Measurements from ENCODE around the gene TMPRSS7.

TMPRSS7 gene, protein sequence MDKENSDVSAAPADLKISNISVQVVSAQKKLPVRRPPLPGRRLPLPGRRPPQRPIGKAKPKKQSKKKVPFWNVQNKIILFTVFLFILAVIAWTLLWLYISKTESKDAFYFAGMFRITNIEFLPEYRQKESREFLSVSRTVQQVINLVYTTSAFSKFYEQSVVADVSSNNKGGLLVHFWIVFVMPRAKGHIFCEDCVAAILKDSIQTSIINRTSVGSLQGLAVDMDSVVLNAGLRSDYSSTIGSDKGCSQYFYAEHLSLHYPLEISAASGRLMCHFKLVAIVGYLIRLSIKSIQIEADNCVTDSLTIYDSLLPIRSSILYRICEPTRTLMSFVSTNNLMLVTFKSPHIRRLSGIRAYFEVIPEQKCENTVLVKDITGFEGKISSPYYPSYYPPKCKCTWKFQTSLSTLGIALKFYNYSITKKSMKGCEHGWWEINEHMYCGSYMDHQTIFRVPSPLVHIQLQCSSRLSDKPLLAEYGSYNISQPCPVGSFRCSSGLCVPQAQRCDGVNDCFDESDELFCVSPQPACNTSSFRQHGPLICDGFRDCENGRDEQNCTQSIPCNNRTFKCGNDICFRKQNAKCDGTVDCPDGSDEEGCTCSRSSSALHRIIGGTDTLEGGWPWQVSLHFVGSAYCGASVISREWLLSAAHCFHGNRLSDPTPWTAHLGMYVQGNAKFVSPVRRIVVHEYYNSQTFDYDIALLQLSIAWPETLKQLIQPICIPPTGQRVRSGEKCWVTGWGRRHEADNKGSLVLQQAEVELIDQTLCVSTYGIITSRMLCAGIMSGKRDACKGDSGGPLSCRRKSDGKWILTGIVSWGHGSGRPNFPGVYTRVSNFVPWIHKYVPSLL

DNA sequence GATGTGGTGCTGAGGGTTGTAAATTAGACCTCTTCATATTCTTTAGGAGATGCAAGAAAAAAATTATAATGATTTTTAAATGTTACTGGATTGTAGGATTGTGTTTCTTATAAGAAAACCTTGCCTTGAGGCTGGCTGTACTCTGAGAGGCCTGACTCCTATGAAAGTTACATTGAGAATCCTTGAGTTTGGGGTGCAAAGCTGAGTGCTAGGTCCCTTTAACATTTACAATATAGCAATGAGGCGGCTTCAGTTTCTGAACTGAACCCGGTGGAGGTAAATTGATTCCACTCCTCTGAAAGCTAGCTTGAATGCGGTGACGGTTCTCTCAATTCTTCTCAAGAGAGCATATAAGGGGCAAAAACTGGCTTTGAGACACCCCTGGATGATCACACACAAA, at the start of gene TMPRSS7:
Gene TMPRSS7, plus strand, starts transcription at position 301 of the 400 bp plus-strand sequence. CDS start 110 bp downstream, outside the sequence.
- Histone ChIP-seq H3K9me3 (ENCODE audit: control insufficient read depth, insufficient read depth, low read length) (no peaks in the 10 kb centered on the region), H3K36me3 (ENCODE audit: control insufficient read depth, insufficient read depth, low read length) (no peaks in the 10 kb centered on the region), H3K9ac (ENCODE audit: low read depth, low read length) (no peak within 1 kb of the TSS), H3K27me3 (ENCODE audit: control insufficient read depth, insufficient read depth, low read length) (no peaks in the 10 kb centered on the region), H3K4me1 (ENCODE audit: control insufficient read depth, insufficient read depth, low read length) (no peaks in the 10 kb centered on the region), H3K4me3 (ENCODE audit: low read depth, low read length) (no peak within 1 kb of the TSS)

DNA sequence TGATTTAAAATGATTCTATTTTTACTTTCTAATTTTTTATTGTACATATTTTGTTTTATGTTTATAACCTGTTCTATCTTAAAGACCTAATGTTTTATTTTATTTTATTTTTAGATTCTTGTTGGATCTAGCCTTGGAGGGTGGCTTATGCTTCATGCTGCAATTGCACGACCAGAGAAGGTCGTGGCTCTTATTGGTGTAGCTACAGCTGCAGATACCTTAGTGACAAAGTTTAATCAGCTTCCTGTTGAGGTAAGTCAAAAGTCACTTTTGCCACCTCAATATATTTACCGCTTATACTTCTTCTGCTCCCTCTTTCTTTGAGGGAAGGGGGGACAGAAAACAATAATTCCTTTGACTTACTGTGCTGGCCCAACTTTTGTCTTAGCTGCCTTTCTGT, 47.7 kb upstream of the TMPRSS7 start:
- Histone ChIP-seq H3K9me3 (ENCODE audit: control insufficient read depth, insufficient read depth, low read length) (no peaks in the 10 kb centered on the region), H3K36me3 (ENCODE audit: control insufficient read depth, insufficient read depth, low read length) (no peaks in the 10 kb centered on the region)

DNA sequence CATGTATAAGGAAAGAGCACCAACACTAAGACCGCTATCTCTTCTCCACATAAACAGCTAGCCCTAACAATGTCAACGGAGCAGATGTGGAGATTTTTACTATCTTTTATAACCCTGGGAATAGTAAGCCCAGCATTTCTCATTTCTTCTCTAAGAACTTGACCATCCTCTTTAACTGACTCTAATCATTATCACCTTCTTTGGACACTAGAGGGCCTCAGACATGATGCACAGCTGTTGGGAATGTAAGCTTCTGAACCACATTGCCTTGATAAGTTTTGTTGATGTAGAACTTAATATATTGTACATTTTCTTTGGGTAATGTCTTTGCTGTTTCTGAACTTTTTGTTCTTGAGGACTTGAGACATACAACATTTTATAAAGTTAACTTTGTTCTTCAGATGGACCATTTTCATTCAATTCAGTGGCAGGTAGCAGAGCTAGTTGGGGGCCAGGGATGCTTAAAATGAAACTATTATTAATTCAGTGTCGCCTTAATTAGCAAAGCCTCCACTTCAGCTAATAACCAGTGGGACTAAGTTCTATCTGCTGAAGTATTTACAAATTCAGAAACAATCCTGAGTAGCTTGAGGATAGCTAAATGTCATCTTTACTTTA, 45.4 kb upstream of the TMPRSS7 start:
- Histone ChIP-seq H3K36me3 (ENCODE audit: control insufficient read depth, insufficient read depth, low read length) (no peaks in the 10 kb centered on the region), H3K4me1 (ENCODE audit: control insufficient read depth, insufficient read depth, low read length) (peaks cover 7% of the 10 kb centered on the region), H3K4me3 (ENCODE audit: low read depth, low read length) (no peak overlapping the region), H3K9ac (ENCODE audit: low read depth, low read length) (no peak overlapping the region), H3K27me3 (ENCODE audit: control insufficient read depth, insufficient read depth, low read length) (no peaks in the 10 kb centered on the region), H3K9me3 (ENCODE audit: control insufficient read depth, insufficient read depth, low read length) (no peaks in the 10 kb centered on the region)

More for the DNA sequence above, 47.7 kb upstream of the TMPRSS7 start:
- Histone ChIP-seq H3K9ac (ENCODE audit: low read depth, low read length) (no peak overlapping the region), H3K27me3 (ENCODE audit: control insufficient read depth, insufficient read depth, low read length) (no peaks in the 10 kb centered on the region), H3K4me1 (ENCODE audit: control insufficient read depth, insufficient read depth, low read length) (no peaks in the 10 kb centered on the region), H3K4me3 (ENCODE audit: low read depth, low read length) (no peak overlapping the region)

DNA sequence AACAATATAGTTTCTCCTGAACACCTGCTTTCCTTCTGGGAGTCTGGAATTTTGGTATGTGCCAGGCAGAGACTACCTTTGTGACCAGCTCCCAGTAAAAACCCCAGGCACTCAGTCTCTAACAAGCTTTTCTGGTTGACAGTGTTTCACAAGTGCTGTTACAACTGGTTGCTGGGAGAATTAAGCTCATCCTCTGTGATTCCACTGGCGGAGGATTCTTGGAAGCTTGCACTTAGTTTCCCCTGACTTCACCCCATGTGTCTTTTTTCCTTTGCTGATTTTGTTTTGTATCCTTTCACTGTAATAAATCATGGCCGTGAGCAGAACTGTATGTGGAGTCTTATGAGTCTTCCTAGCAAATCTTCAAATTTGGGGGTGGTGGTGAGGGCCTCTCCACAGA, 41.5 kb upstream of the TMPRSS7 start:
- no peak overlapping the region for H3K9ac ChIP-seq (ENCODE audit: low read depth, low read length)

DNA sequence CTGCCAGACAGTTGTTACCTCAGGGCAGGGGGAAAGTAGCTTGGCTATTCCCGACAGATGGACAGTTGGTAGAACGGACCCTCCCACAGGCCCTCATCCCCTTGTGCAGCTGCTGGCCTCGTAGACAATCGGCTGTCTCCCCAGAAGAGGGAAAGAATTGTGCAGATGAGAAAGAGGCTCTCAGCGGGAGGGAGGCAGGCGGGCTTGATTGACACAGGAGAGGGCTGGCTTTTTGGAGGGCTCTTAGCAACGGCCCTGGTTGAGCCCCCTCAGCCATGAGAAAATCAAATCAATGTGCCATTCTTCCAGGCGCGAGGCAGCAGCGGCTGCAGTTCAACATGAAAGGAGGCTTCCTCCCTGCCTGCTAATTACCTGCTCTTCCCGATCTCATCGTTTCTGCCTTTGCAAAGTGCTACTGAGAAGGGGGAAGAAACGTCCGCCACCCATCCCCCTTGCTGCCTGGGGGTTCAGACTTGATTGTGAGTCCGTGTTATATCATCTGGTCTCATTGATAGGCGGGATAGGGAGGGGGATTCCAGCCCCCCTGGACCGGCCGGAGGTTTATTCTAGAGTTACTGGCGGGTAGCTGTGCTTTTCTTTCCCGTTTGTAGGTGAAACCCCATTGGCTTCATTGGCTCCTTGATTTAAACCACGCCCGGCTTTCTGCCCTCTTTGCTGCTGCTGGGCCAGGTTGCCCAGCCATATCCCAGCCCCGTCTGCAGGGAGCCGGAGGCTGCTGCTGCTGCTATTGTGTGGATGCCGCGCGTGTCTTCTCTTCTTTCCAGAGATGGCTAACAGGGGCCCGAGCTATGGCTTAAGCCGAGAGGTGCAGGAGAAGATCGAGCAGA, 35.7 kb upstream of the TMPRSS7 start, which contains the start of gene TAGLN3:
Gene TAGLN3, plus strand, starts transcription at position 287 of the 848 bp plus-strand sequence. Its CDS starts 501 bp downstream, at position 788.
- Histone ChIP-seq H3K9ac (ENCODE audit: low read depth, low read length) (peak within 1 kb of the TSS; percentile 68), H3K27me3 (ENCODE audit: control insufficient read depth, insufficient read depth, low read length) (peaks cover 23% of the 10 kb centered on the region)

More for the DNA sequence above, 41.5 kb upstream of the TMPRSS7 start:
- no peaks in the 10 kb centered on the region for H3K9me3 ChIP-seq (ENCODE audit: control insufficient read depth, insufficient read depth, low read length)
- no peaks in the 10 kb centered on the region for H3K36me3 ChIP-seq (ENCODE audit: control insufficient read depth, insufficient read depth, low read length)
- H3K4me3 ChIP-seq (ENCODE audit: low read depth, low read length) = no peak overlapping the region
- H3K27me3 ChIP-seq (ENCODE audit: control insufficient read depth, insufficient read depth, low read length) = peaks cover 4% of the 10 kb centered on the region
- peaks cover 10% of the 10 kb centered on the region for H3K4me1 ChIP-seq (ENCODE audit: control insufficient read depth, insufficient read depth, low read length)

DNA sequence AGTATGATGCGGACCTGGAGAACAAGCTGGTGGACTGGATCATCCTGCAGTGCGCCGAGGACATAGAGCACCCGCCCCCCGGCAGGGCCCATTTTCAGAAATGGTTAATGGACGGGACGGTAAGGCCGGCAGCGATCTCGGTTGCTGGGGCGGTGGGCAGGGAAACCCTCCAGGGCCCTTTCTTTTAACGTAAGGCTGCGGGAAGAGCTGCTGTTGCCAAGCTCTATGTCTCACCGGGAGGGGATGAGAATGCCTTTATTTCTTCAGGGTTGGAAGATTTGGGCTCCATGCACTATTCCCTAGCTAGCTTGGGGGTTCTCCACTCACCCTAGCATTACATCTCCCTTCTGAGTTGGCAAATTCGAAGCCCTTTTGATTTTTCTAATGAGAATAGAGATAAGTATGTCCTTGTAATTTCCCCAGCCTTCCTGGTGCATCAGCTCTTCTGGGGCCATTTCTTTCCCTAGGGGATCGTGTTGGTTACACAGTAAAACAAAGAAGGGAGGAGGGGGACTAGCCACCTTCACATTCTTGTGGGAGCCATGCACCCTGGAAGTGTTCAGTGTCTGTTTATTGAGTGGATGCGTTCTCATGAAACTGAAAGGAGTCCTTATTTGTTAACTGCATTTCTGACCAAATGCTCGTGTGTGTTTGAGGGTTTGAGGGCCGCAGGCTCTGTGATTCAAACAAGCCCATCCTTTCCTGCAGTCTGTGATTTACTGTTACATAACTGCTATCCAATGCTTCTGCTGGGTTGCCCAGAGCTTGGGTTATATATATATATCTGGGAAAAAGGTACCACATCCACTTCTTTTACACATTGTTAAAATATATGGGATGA, 34.8 kb upstream of the TMPRSS7 start:
- peak overlapping the region; percentile 68 for H3K9ac ChIP-seq (ENCODE audit: low read depth, low read length)
- no peaks in the 10 kb centered on the region for H3K36me3 ChIP-seq (ENCODE audit: control insufficient read depth, insufficient read depth, low read length)
- H3K27me3 ChIP-seq (ENCODE audit: control insufficient read depth, insufficient read depth, low read length) = peaks cover 23% of the 10 kb centered on the region
- H3K4me1 ChIP-seq (ENCODE audit: control insufficient read depth, insufficient read depth, low read length) = peaks cover 15% of the 10 kb centered on the region
- no peaks in the 10 kb centered on the region for H3K9me3 ChIP-seq (ENCODE audit: control insufficient read depth, insufficient read depth, low read length)
- H3K4me3 ChIP-seq (ENCODE audit: low read depth, low read length) = peak overlapping the region; percentile 90

More for the DNA sequence above, 35.7 kb upstream of the TMPRSS7 start, which contains the start of gene TAGLN3:
- H3K4me3 ChIP-seq (ENCODE audit: low read depth, low read length) = peak within 1 kb of the TSS; percentile 90
- no peaks in the 10 kb centered on the region for H3K36me3 ChIP-seq (ENCODE audit: control insufficient read depth, insufficient read depth, low read length)
- H3K4me1 ChIP-seq (ENCODE audit: control insufficient read depth, insufficient read depth, low read length) = peaks cover 21% of the 10 kb centered on the region
- no peaks in the 10 kb centered on the region for H3K9me3 ChIP-seq (ENCODE audit: control insufficient read depth, insufficient read depth, low read length)

DNA sequence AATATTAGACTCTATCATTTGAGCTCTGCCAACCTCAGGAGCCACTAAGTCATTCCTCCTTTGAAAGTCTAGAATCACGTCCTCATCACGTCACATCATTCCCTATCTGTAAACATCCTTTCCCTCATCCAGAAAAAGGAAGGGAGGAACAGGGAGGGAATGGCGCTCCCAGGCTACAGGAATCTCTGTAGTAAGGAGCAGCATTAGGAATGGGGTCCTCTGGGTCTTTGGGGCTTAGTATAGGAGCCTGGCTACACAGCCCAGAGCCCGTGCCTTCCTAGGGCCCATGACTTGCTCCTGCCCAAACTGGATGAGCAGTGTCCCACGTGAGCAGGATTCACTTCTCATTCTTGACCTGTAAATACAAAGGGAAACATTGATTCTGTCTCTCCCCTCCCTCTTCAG, 34.2 kb upstream of the TMPRSS7 start:
- H3K27me3 ChIP-seq (ENCODE audit: control insufficient read depth, insufficient read depth, low read length) = peaks cover 23% of the 10 kb centered on the region
- H3K4me1 ChIP-seq (ENCODE audit: control insufficient read depth, insufficient read depth, low read length) = peaks cover 15% of the 10 kb centered on the region
- no peaks in the 10 kb centered on the region for H3K9me3 ChIP-seq (ENCODE audit: control insufficient read depth, insufficient read depth, low read length)
- no peak overlapping the region for H3K9ac ChIP-seq (ENCODE audit: low read depth, low read length)
- H3K36me3 ChIP-seq (ENCODE audit: control insufficient read depth, insufficient read depth, low read length) = no peaks in the 10 kb centered on the region
- no peak overlapping the region for H3K4me3 ChIP-seq (ENCODE audit: low read depth, low read length)

DNA sequence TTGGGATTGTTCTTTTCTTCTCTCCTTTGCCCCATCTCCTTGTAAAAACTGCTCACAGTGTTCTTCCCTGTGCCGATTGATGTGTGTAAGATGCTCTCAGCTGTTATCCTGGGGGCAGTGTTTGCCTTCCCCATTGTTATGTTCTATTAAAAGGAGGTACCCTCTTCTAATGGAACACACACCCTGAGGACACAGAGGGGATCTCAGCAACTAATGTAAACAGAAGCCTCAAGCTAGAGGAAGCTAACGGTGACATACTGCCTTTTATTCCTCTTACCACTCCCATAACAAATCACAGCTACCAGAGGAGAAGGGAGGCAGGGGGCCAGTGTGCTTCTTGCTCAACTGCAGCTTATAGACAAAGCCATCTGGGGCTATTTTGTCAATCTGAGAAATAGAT, 33.6 kb upstream of the TMPRSS7 start:
- H3K36me3 ChIP-seq (ENCODE audit: control insufficient read depth, insufficient read depth, low read length) = no peaks in the 10 kb centered on the region
- H3K4me1 ChIP-seq (ENCODE audit: control insufficient read depth, insufficient read depth, low read length) = peaks cover 15% of the 10 kb centered on the region
- no peak overlapping the region for H3K9ac ChIP-seq (ENCODE audit: low read depth, low read length)
- no peaks in the 10 kb centered on the region for H3K9me3 ChIP-seq (ENCODE audit: control insufficient read depth, insufficient read depth, low read length)
- peaks cover 23% of the 10 kb centered on the region for H3K27me3 ChIP-seq (ENCODE audit: control insufficient read depth, insufficient read depth, low read length)
- H3K4me3 ChIP-seq (ENCODE audit: low read depth, low read length) = no peak overlapping the region

DNA sequence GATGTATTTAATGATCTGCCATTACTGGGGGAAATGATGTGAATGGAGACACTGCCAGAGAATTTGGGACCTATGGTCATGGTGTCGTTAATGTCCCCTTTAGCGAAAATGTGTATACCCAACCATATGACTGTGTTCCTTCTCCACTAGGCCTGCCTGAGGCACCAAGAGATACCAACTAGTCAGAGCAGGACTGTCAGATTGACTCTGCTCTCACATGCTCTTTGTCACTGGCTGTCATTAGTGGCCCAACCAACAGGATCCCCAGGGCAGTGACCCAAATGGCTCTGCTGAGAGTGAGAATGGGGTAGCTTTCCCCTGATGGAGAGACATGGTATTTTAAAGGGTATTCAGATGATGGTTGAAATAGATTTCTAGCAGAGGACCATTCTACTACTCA, 33.0 kb upstream of the TMPRSS7 start:
- H3K36me3 ChIP-seq (ENCODE audit: control insufficient read depth, insufficient read depth, low read length) = no peaks in the 10 kb centered on the region
- H3K27me3 ChIP-seq (ENCODE audit: control insufficient read depth, insufficient read depth, low read length) = peaks cover 23% of the 10 kb centered on the region
- H3K4me1 ChIP-seq (ENCODE audit: control insufficient read depth, insufficient read depth, low read length) = peaks cover 15% of the 10 kb centered on the region
- no peak overlapping the region for H3K4me3 ChIP-seq (ENCODE audit: low read depth, low read length)
- no peaks in the 10 kb centered on the region for H3K9me3 ChIP-seq (ENCODE audit: control insufficient read depth, insufficient read depth, low read length)
- no peak overlapping the region for H3K9ac ChIP-seq (ENCODE audit: low read depth, low read length)

Measured in iPS-15b (cell line).